ENCODE measurements around the gene PALM.

GRCh38 chr19:782185-782877 lies 73.6 kb downstream of the PALM start:
- TF ChIP-seq CTCF (IDR thresholded peaks at IDR 0.05) (no peak), POLR2A (IDR thresholded peaks at IDR 0.05; ENCODE audit: low read depth) (no peak), EP300 (IDR thresholded peaks at IDR 0.05) (no peak), POLR2AphosphoS5 (IDR thresholded peaks at IDR 0.05) (no peak)
